ENCODE measurements around the gene AK9.

- TF ChIP-seq CTCF (IDR thresholded peaks at IDR 0.05 in 4 of 5, conservative IDR thresholded peaks at IDR 0.05 in 1 of 5) (peak in 1 of 5 experiments; percentile 9), POLR2A (IDR thresholded peaks at IDR 0.05) (peak; percentile 56 to 79)
Observed at GRCh38 chr6:109690737-109691621, at the start of gene AK9, which contains the start of gene FIG4.

All from gastrocnemius medialis (tissue), 4 donors.